ENCODE measurements around the gene ASIC5. TPM values are rescaled to one million over a fixed set of nuclear protein-coding genes. Genes with fewer than 3 reads are reported as not detected.

Gene ASIC5
- total RNA-seq, 4 donors from 2014 or later = not detected

DNA sequence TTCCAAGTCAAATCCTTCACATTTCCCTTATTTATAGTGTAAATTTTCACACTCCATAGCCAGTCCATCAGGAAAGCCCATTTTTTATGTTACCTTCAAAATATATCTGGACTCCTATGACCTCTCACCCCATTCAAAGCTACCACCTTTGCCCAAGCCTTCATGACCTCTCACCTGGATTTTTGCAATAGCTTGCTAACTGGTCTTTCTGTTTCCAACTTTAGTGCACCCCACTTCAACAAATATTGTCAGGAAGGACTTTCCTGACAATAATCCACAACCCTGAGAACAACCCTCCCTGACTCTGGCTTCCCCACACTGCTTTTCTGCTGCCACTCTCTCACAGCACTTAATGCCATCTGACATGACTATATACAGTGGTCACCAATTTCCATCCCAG lies 33.4 kb downstream of the ASIC5 start:
- Histone ChIP-seq H3K36me3 (no peaks in the 10 kb centered on the region), H3K9me3 (no peaks in the 10 kb centered on the region), H3K4me1 (no peaks in the 10 kb centered on the region), H3K27ac (no peak overlapping the region), H3K27me3 (no peaks in the 10 kb centered on the region), H3K4me3 (no peak overlapping the region)
- ATAC-seq = no peak
- TF ChIP-seq, protein P1, sequence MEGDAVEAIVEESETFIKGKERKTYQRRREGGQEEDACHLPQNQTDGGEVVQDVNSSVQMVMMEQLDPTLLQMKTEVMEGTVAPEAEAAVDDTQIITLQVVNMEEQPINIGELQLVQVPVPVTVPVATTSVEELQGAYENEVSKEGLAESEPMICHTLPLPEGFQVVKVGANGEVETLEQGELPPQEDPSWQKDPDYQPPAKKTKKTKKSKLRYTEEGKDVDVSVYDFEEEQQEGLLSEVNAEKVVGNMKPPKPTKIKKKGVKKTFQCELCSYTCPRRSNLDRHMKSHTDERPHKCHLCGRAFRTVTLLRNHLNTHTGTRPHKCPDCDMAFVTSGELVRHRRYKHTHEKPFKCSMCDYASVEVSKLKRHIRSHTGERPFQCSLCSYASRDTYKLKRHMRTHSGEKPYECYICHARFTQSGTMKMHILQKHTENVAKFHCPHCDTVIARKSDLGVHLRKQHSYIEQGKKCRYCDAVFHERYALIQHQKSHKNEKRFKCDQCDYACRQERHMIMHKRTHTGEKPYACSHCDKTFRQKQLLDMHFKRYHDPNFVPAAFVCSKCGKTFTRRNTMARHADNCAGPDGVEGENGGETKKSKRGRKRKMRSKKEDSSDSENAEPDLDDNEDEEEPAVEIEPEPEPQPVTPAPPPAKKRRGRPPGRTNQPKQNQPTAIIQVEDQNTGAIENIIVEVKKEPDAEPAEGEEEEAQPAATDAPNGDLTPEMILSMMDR (IDR thresholded peaks at IDR 0.05) = no peak
- TF ChIP-seq POLR2AphosphoS5 (IDR thresholded peaks at IDR 0.05) (no peak), POLR2A (IDR thresholded peaks at IDR 0.05) (no peak), EP300 (IDR thresholded peaks at IDR 0.05) (no peak)

- Histone ChIP-seq H3K27me3 (no peaks in the 10 kb centered on the region), H3K4me1 (no peaks in the 10 kb centered on the region), H3K36me3 (no peaks in the 10 kb centered on the region), H3K27ac (no peak overlapping the region), H3K4me3 (no peak overlapping the region), H3K9me3 (no peaks in the 10 kb centered on the region)
- TF ChIP-seq POLR2AphosphoS5 (IDR thresholded peaks at IDR 0.05) (no peak), EP300 (IDR thresholded peaks at IDR 0.05) (no peak), POLR2A (IDR thresholded peaks at IDR 0.05) (no peak)
- TF ChIP-seq, protein P1 (IDR thresholded peaks at IDR 0.05) = no peak
- no peak for ATAC-seq
- WGBS, 2 donors (ENCODE audit: low coverage in 1 of 2) = 94 to 100% methylated on average over 3 of the region's 3 CpGs
Measured at GRCh38 chr4:155828628-155829027, 37.4 kb downstream of the ASIC5 start.

DNA sequence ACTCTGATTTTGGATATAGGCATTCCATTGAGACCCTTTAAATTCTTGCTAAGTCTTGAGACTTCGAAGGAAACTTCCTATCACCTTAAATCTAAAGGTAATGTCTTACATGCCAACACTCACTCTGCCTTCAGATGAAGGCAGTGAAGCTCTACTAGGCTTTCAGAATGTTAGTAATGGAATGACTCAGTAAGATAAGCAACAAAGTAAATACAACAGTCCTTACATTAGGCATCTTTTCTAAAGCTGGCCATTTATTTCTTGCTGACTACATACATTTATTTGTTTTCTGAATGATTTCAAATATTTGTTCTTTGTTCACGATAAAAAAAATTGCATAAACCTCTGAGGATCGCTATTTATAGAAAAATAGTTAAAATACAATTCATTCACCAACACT lies 43.5 kb downstream of the ASIC5 start:
- no peaks in the 10 kb centered on the region for H3K9me3 ChIP-seq
- no peak for ATAC-seq
- WGBS, 2 donors (ENCODE audit: low coverage in 1 of 2) = 83 to 84% methylated on average over 3 of the region's 3 CpGs
- H3K27me3 ChIP-seq = no peaks in the 10 kb centered on the region
- H3K36me3 ChIP-seq = no peaks in the 10 kb centered on the region
- H3K4me3 ChIP-seq = no peak overlapping the region
- H3K4me1 ChIP-seq = no peaks in the 10 kb centered on the region
- H3K27ac ChIP-seq = no peak overlapping the region
- no peak for TF ChIP-seq POLR2A (IDR thresholded peaks at IDR 0.05)
- no peak for TF ChIP-seq EP300 (IDR thresholded peaks at IDR 0.05)
- TF ChIP-seq POLR2AphosphoS5 (IDR thresholded peaks at IDR 0.05) = no peak
- TF ChIP-seq, protein P1 (IDR thresholded peaks at IDR 0.05) = no peak

DNA sequence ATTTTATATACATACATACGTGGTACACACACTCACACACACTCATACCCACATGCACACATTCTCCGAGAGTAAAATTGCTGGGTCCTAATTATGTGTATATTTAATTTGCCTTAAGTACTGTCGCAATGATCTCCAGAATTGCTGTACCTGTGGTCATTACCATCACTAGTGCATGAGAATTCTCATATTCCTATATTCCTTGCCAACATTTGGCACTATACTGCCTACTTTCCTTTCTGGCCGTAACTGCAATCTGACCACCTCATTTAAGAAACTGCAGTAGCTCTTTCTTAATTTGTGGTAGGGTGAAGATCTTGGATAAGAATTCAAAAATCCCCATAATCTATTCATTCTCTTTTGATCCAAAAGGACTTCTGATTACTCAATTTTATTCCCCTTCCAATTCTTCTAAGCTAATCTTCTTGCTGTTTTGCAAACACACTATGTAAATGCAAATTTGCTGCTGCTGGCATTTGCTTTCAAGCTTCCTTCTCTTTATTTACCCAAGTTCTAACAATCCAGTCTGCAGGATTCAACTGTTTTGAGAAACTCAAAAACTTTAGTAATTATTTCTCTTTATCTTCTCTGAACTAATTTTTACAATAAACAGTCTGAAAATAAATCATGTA lies 45.1 kb downstream of the ASIC5 start:
- Histone ChIP-seq H3K4me1 (no peaks in the 10 kb centered on the region), H3K27me3 (no peaks in the 10 kb centered on the region), H3K27ac (no peak overlapping the region), H3K36me3 (no peaks in the 10 kb centered on the region), H3K4me3 (no peak overlapping the region), H3K9me3 (no peaks in the 10 kb centered on the region)
- ATAC-seq = no peak
- TF ChIP-seq, protein P1 (IDR thresholded peaks at IDR 0.05) = no peak
- TF ChIP-seq POLR2AphosphoS5 (IDR thresholded peaks at IDR 0.05) (no peak), POLR2A (IDR thresholded peaks at IDR 0.05) (no peak), EP300 (IDR thresholded peaks at IDR 0.05) (no peak)
- WGBS, 2 donors (ENCODE audit: low coverage in 1 of 2) = 98 to 100% methylated on average over 2 to 4 of the region's 4 CpGs

DNA sequence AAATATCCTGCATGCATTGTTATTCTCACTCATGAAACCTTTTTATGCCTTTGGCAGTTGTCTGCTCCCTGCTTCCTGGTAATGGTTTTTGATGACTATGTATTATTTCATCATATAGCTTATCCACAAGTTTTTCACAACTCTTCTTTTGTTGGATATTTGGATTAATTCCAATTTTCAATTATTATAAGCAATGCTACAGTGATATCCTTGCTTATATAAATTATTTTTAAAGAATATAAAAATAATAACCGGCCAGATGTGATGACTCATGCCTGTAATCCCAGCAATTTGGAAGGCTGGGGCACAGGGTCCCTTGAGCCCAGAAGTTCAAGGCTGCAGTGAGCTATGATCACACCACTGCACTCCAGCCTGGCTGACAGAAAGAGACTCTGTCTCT lies 47.0 kb downstream of the ASIC5 start:
- ATAC-seq = no peak
- Histone ChIP-seq H3K4me1 (no peaks in the 10 kb centered on the region), H3K36me3 (no peaks in the 10 kb centered on the region), H3K9me3 (no peaks in the 10 kb centered on the region), H3K27ac (no peak overlapping the region), H3K4me3 (no peak overlapping the region), H3K27me3 (no peaks in the 10 kb centered on the region)
- 14 to 18% methylated on average over 1 of the region's 1 CpG for WGBS, 2 donors (ENCODE audit: low coverage in 1 of 2)
- TF ChIP-seq, protein P1 (IDR thresholded peaks at IDR 0.05) = no peak
- no peak for TF ChIP-seq POLR2AphosphoS5 (IDR thresholded peaks at IDR 0.05)
- no peak for TF ChIP-seq EP300 (IDR thresholded peaks at IDR 0.05)
- TF ChIP-seq POLR2A (IDR thresholded peaks at IDR 0.05) = no peak
